GM12874 (cell line): Measurements from ENCODE around the gene NAP1L4.

ENCODE experiments used
- CTCF ChIP-seq: IDR thresholded peaks from 2 replicates; pipeline ENCODE4 v1.5.1; 2011; ENCODE audit warnings: low read depth, mild to moderate bottlenecking, control low read depth, low read length, moderate library complexity; ENCODE audit not compliant: insufficient read depth

Gene NAP1L4

DNA sequence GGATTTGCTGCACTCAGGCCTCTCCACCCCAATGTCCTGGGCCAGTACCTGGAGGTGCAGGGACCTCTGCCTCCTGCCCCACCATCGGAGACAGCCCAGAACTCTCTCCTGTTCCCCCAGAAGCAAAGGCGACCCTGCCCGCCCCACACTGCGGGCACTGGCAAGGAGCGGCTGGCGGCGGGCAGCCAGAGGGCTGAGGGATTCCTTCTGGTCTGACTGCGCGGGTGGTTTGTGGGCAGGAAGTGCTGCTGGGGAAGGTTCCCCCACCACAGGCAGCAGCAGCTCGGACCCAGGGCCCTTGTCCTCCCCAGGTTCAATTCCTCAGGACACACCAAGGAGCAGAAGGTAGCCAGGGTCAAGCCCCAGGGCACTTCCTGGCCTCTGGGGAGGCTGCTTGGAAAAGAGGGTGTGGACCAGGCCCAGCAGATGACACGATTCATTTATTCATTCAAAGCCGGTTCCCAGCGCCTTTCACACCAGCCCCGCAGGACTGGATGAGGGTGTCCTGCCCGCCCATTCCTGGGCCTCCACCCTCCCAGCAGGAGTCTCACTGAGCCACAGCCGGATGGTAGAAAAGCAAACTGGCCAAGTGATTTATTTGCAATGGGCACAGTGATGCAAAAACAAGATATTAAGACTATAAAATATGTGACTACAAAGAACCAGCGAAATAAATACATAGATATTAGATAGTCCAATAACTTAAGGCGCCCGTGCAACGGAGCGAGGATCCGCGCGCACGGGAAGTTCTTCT lies 64.1 kb downstream of the NAP1L4 start:
- TF ChIP-seq CTCF, result no peak

DNA sequence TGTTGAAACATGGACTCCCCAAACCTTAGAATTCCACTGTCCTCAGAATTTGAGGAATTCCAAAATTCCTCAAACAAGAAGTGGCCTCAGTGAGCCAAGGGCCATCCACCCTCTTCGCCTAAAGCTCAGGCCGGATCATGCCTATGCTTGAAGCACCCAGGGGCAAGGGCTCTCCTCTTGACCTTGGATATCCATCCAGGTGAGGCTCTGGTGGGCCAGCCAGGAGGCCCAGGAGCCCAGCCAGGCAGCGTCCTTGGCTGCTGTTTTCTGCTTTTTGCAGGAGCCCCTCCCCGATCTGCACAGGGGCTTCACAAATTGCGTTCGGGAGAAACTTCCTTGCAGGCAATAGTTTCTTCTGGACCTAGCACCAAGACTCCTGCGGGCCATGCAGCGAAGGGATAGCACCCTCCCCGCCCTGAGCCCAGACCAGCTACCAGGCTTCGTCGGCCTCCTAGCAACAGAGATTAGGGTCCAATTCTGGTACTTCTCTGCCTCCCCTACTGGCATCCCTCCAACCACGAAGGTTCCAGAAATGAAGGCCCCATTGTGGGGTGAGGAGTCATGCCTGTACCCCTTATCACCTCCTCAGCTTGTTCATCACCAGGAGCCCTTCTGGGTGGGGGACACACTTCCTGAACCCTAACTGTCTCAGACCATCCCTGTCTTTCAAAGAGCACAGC lies 64.9 kb downstream of the NAP1L4 start:
- no peak for TF ChIP-seq CTCF

- TF ChIP-seq CTCF, result no peak
Observed at GRCh38 chr11:2926611-2927051, 65.5 kb downstream of the NAP1L4 start.

DNA sequence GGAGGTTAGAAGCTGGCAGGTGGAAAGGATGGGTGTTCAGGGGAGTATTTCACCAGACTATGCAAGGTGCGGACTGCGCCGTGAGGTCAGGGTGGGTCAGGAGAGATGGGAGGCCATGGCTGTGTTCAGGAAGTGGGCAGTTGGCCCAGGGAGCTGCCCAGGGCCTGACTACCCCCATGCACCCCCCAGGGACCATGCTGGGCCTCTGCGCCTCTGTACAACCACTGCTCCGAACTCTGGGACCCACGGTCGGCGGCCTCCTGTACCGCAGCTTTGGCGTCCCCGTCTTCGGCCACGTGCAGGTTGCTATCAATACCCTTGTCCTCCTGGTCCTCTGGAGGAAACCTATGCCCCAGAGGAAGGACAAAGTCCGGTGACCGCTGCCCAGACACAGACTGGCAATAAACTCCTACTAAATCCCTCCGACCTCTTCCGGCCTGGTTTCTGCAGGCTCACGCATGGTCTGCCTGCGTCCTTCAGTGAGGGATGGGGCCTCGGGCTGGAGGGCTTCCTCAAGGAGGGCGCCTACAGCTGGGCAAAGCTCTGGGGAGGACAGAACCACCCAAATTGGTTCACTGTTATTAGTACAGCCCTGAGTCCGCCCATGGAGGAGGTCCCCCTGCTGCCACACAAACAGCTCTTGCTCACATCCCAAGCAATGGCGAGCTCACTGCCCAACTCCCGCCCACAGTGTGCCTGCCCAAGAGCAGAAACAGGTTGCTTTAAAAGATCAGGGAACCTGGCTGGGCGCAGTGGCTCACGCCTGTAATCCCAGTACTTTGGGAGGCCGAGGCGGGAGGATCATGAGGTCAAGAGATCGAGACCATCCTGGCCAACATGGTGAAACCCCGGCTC lies 67.1 kb downstream of the NAP1L4 start:
- TF ChIP-seq CTCF, result no peak

DNA sequence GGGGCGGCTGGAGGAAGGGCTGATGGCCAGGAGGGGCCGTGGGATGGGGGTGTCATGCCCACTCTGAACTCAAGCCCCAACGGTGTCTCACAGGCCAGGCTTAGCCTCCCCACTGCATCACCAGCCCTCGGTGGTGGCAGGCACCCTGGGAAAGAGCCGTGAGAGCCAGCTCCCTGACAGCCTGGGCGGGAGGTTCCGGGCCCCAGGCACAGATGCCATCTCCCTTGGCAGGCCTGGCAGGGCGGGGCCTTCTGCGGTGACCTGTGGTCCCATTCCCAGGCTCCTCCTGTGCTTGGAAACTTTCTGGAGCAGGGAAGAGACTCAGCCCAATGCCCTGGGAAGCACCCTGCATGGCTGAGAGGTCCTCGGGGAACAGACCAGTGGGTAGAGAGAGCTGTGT lies 67.7 kb downstream of the NAP1L4 start:
- TF ChIP-seq CTCF, result no peak

- TF ChIP-seq CTCF, result no peak
Observed at GRCh38 chr11:2923446-2924375, 68.4 kb downstream of the NAP1L4 start.
